MV-4-11 (cell line): ENCODE data around the gene NR2E3.
"Not testable (repeated sequence)": the region's sequence is repeated elsewhere in the genome, so short reads cannot be mapped to it uniquely, and the experiment has no call there.

ENCODE experiments used
- DNase-seq: peaks from one replicate; lab custom pipeline; 2025; lab: John Stamatoyannopoulos, UW

NR2E3 gene

DNA sequence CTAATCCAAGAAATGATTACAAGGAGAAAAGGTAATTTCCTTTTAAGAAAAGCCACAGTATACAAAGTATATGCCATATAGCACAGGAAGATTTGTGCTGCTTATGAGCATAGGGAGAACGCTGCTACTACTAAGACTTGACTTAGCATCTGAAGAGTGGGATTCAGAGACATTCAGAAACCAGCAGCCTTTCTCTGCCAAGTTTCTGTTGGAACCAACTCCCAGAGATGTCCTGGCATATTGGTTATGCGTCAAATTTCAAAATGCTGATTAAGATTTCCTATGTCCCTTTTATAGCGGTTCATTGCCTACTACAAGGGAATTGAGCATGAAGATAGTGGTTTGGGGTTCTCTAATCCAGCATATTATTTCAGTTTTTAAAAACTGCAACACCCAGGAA, 4.9 kb downstream of the NR2E3 start:
- no peak for DNase-seq

DNA sequence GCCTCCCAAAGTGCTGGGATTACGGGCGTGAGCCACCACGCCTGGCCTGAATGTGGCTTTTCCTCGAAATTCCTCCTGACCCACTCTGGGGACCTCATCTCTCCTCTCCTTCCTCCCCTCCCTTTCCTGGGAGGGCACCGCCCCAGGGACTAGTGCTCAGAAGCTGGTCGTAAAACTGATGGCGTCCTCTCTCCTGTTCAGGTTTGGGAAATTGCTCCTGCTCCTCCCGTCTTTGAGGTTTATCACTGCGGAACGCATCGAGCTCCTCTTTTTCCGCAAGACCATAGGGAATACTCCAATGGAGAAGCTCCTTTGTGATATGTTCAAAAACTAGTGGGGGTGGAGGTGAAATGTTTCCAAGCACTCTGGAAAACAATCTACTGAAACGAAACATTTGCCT, 7.0 kb downstream of the NR2E3 start:
- no peak for DNase-seq

DNA sequence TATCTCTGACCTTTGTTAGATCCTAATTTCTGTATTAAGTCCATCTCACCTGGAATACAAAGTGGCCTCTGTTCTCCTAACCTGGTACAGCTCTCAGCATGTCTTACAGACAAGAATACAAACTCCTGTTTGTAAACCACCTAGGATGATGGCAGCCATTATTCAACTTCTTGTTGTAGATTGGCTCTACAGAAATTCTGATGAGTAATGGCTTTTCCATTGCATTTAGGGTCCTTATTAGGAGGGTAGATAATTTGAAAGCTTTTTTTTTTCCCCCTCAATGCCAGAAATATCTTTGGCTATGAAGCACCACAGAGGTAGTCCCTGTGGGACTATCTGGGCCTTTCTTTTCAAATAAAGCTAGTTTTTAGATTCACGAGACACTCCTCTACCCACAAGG, 9.8 kb downstream of the NR2E3 start:
- DNase-seq: no peak

DNA sequence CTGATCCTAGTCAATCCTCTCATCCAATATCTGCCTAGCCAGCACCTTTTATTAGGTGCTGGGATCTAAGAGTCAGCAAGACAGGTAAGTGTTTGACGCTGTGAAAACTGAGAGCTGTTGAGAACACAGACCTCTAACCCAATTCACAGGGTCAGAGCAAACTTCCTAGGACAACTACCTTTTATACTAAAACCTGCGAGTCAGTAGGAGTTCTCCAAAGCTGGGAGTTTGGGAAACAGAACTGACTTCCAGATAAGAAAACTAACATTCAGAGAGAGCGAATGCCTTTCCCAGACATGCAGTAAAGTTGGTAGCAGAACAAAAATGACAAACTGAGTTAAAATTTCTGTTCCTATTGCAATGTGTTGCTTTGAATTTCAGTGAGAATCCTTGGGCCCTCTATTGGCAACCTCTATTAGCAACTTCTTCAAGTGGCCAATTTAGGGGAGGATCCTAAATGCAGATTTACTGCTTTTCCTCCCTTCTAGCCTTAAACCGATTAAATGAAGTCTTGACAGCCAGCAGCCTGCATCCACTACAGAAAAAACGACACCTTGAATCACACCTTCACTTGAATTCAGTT, 11.3 kb downstream of the NR2E3 start:
- DNase-seq: no peak

DNA sequence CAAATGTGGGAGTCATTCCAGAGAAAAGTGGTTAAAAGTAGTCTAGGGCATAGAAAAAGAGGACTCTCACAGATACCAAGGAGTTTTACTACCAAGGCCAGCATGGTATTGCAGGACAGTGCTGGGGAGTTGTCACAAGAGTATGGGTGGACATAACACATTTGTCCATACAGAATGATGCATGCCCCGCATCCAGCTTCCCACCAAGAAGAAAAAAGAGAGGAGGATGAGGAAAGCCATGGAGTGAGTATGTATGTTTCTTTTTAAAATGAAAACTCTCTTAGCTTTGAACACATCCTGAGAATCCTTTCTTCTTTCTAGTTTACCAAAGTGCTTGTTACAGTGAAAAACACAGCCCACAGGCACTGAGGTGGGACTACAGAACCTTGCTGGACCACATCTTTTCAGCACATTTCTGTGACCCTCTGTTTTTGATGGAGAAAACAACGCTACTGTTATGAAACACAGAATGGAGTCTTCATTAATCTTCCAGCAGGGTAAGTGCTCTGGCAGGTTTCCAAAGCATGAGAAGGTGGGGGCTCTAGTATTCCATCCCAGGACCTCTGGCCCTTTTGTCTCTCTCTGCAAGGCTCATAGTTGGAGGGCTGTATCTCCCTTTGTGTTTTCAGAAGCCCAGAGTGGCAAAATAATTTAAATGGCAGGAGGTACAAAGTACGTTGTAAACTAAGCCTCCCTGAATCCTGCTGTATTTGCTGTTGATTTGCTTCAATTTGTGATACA, 12.7 kb downstream of the NR2E3 start:
- no peak for DNase-seq

DNA sequence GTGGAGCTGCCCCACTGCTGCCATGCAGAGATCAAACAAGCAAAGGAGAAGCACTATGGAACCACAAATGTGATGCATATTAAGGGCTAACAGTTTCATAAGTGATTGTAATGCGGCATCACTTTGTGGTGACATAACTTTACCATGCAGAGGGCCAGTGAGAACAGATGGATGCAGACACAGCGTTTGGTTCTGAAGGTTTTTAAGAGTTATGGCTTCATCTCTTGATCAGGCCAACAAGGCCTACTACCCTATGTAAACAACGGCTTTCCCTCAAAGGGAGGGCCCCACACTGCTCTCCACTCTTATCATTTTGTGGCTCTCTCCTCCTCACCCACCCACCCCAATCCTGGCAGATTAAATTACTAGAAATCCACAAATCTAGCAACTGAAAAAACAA, 13.4 kb downstream of the NR2E3 start:
- DNase-seq: no peak

DNA sequence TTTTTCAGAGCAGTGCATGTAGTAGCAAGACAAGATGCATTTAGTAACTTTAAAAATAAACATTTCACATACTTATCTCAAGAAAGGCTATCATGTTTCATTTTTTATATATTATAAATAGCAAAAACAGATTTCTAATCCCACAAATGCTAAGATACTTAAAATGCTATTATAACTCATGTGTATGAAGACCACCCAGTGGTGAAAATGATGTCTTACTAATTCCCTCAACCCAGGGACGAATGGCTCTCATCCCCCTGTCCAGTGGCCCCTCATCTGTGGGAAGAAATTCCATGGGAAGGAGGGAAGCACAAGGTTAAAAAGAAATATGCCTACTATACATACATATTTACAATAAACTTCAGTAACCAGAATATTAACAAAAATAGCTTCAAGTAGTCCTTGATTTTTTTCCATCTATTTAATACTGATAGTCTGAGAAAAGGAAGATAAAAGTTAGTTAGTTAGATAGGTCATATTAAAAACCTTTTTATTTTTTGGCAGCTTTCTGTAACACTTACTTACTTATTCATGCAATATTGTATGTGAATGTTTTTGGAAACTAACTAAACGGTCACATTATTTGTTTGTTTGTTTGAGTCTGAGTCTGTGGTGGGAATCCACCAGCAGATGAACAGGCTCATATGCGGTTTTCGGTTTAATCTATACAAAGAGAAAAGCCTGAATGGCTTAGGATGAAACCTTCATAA, 14.8 kb downstream of the NR2E3 start:
- no peak for DNase-seq

DNA sequence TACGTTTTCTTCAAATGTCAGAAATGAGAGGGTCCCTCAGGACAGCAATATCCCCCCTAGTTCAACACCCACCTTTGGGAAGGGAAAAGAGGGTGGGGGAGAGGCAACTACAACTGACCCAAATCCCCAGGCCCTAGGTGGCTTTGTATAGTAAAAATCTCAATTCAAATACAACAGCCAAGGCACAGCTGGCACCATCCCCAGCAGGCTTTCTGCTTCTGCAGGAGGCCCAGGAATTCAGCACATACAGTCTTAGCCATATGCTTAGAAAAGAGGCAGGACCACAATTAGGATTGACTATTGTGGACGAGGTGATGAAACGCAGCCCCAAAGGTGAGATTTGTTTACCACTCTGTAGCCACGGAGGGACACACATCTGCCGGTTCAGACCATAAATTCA, 15.8 kb downstream of the NR2E3 start:
- no peak for DNase-seq

DNA sequence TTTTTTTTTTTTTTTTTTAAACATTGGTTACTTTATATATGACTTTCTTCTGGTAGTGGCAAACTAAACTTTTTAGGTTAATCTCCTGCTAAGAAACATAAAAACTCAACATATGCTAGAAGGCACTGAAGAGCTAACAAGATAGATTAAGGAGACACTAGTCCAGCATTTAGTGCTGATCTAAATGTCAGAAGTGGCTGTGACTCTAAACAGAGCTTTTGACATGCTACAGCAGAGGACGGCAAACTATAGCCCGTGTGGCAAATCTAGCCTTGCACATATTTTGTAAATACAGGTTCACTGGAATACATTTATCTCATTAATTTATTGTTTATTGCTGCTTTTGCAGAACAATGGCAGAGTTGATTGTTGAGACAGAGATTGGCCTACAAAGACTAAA, 20.6 kb downstream of the NR2E3 start:
- no peak for DNase-seq

DNA sequence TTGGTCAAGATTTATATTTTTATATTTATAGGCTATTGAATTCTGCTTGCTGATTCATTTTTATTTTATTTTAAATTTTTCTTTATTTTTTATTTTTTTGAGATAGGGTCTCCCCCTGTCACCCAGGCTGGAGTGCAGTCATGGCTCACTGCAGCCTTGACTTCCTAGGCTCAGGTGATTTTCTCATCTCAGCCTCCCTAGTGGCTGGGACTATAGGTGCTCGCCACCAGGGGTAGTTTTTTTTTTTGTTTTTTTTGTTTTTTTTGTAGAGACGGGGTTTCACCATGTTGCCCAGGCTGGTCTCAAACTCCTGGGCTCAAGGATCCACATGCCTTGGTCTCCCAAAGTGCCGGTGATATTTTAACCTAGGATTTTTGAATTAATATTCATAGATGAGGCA, 31.2 kb downstream of the NR2E3 start:
- DNase-seq: no peak

DNA sequence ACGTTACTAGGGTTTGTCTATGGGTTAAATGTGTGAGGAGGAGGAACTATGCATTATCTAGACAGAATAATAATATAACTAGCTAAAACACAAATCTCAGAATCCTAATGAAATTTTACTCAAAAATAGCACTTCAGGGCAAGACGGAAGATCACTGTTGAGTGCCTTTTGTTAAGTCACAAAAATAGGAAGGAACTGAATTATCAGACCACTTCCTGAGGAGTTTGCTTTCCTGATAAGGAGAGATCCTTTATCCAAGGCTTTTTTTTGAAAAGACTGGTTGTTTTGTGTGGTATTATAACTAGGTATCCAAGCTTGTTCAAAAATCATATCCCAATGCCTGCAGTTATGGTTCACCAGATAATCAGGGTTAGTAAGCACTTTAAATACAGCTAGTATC, 34.6 kb downstream of the NR2E3 start:
- no peak for DNase-seq

DNA sequence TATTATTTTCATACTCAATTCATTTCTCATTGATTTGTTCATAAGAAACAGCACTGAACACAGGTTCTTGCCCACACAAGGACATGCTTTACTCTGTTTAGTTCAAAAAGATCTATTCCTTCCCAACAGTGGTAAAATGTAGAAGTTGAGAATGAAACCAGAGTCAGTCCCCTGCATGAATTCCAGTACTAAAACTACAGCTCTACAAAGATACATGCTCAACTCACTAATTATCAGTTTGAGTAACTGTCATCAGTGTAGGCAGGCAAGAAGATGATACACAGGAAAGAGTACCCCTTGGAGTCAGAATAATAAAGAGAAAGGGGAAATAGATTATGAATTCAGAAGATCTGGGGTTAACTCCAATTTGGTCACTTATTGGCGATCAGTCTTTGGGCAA, 43.2 kb downstream of the NR2E3 start:
- no peak for DNase-seq

DNA sequence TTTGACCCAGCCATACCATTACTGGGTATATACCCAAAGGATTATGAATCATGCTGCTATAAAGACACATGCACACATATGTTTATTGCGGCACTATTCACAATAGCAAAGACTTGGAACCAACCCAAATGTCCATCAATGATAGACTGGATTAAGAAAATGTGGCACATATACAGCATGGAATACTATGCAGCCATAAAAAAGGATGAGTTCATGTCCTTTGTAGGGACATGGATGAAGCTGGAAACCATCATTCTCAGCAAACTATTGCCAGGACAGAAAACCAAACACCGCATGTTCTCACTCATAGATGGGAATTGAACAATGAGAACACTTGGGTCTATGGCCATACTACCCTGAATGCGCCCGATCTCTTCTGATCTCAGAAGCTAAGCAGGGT, 47.9 kb downstream of the NR2E3 start:
- not testable (repeated sequence) for DNase-seq
